Measurements from ENCODE around the gene KCTD7.
"Not testable (repeated sequence)": the region's sequence is repeated elsewhere in the genome, so short reads cannot be mapped to it uniquely, and the experiment has no call there.

The KCTD7 gene

GRCh38 chr7:66634816-66635215 lies 6.1 kb downstream of the KCTD7 start:
- WGBS (ENCODE audit: extremely low coverage, insufficient coverage, low lambda C conversion rate): no CpG with 5 or more reads among the region's 4 CpGs
- no peak overlapping the region for H2BK5ac ChIP-seq (ENCODE audit: low read length)
- no peak overlapping the region for H3K4me3 ChIP-seq (ENCODE audit: low read length)
- no peak for DNase-seq
- H3K56ac ChIP-seq (ENCODE audit: low read length): no peak overlapping the region
- no peak overlapping the region for H2BK120ac ChIP-seq (ENCODE audit: low read depth, low read length)
- H3K4me1 ChIP-seq (ENCODE audit: control insufficient read depth, low read depth, low read length): no peaks in the 10 kb centered on the region
- no peak overlapping the region for H4K5ac ChIP-seq (ENCODE audit: low read length)
- H2BK15ac ChIP-seq (replicated peaks; ENCODE audit: low read depth): no peak overlapping the region
- H3K79me2 ChIP-seq (ENCODE audit: control insufficient read depth, insufficient read depth, low read length): peaks cover 3% of the 10 kb centered on the region
- H3K27ac ChIP-seq (ENCODE audit: low read depth, low read length): no peak overlapping the region
- peaks cover 7% of the 10 kb centered on the region for H3K79me1 ChIP-seq (ENCODE audit: low read length)
- no peak overlapping the region for H3K4me2 ChIP-seq (ENCODE audit: low read length)
- no peak overlapping the region for H3K18ac ChIP-seq (ENCODE audit: low read length)
- H4K8ac ChIP-seq (ENCODE audit: low read depth, low read length): no peak overlapping the region
- no peak overlapping the region for H3K4ac ChIP-seq (ENCODE audit: low read depth, low read length)
- H3K36me3 ChIP-seq (ENCODE audit: control insufficient read depth, insufficient read depth, low read length): peaks cover 6% of the 10 kb centered on the region
- H3K27me3 ChIP-seq (ENCODE audit: insufficient read depth, low read length, poor library complexity): no peaks in the 10 kb centered on the region
- no peak overlapping the region for H2AK5ac ChIP-seq (ENCODE audit: low read length)
- H3K9ac ChIP-seq (ENCODE audit: low read length): no peak overlapping the region
- no peak overlapping the region for H3K23ac ChIP-seq (ENCODE audit: low read length)

- H3K36me3 ChIP-seq (ENCODE audit: control insufficient read depth, insufficient read depth, low read length); H3K79me2 ChIP-seq (ENCODE audit: control insufficient read depth, insufficient read depth, low read length); DNase-seq; H2BK120ac ChIP-seq (ENCODE audit: low read depth, low read length); H3K27ac ChIP-seq (ENCODE audit: low read depth, low read length); H4K8ac ChIP-seq (ENCODE audit: low read depth, low read length); H3K9ac ChIP-seq (ENCODE audit: low read length); H3K4me1 ChIP-seq (ENCODE audit: control insufficient read depth, low read depth, low read length); H3K27me3 ChIP-seq (ENCODE audit: insufficient read depth, low read length, poor library complexity); H3K18ac ChIP-seq (ENCODE audit: low read length); H3K4ac ChIP-seq (ENCODE audit: low read depth, low read length); H3K4me3 ChIP-seq (ENCODE audit: low read length); H2AK5ac ChIP-seq (ENCODE audit: low read length); H3K4me2 ChIP-seq (ENCODE audit: low read length); H2BK15ac ChIP-seq (replicated peaks; ENCODE audit: low read depth); H4K5ac ChIP-seq (ENCODE audit: low read length); H3K79me1 ChIP-seq (ENCODE audit: low read length); H2BK5ac ChIP-seq (ENCODE audit: low read length); H3K23ac ChIP-seq (ENCODE audit: low read length); H3K56ac ChIP-seq (ENCODE audit: low read length): not testable (repeated sequence)
- WGBS (ENCODE audit: extremely low coverage, insufficient coverage, low lambda C conversion rate): no CpG with 5 or more reads among the region's 4 CpGs
Measured at GRCh38 chr7:66635322-66635981, 6.8 kb downstream of the KCTD7 start.

GRCh38 chr7:66635982-66636546 lies 7.4 kb downstream of the KCTD7 start:
- H3K4ac ChIP-seq (ENCODE audit: low read depth, low read length); H3K23ac ChIP-seq (ENCODE audit: low read length); H3K4me2 ChIP-seq (ENCODE audit: low read length); H3K9ac ChIP-seq (ENCODE audit: low read length); H3K79me1 ChIP-seq (ENCODE audit: low read length); DNase-seq; H3K79me2 ChIP-seq (ENCODE audit: control insufficient read depth, insufficient read depth, low read length); H2AK5ac ChIP-seq (ENCODE audit: low read length); H3K4me1 ChIP-seq (ENCODE audit: control insufficient read depth, low read depth, low read length); H3K27me3 ChIP-seq (ENCODE audit: insufficient read depth, low read length, poor library complexity); H4K5ac ChIP-seq (ENCODE audit: low read length); H2BK120ac ChIP-seq (ENCODE audit: low read depth, low read length); H3K4me3 ChIP-seq (ENCODE audit: low read length); H3K36me3 ChIP-seq (ENCODE audit: control insufficient read depth, insufficient read depth, low read length); H3K27ac ChIP-seq (ENCODE audit: low read depth, low read length); H2BK5ac ChIP-seq (ENCODE audit: low read length); H3K56ac ChIP-seq (ENCODE audit: low read length); H3K18ac ChIP-seq (ENCODE audit: low read length); H2BK15ac ChIP-seq (replicated peaks; ENCODE audit: low read depth); H4K8ac ChIP-seq (ENCODE audit: low read depth, low read length): not testable (repeated sequence)
- no CpG with 5 or more reads among the region's 9 CpGs for whole genome bisulfite sequencing (ENCODE audit: extremely low coverage, insufficient coverage, low lambda C conversion rate)

- no peak for DNase-seq
- Histone ChIP-seq H3K56ac (ENCODE audit: low read length) (no peak overlapping the region), H3K4ac (ENCODE audit: low read depth, low read length) (no peak overlapping the region), H3K4me2 (ENCODE audit: low read length) (no peak overlapping the region), H3K27me3 (ENCODE audit: insufficient read depth, low read length, poor library complexity) (no peaks in the 10 kb centered on the region), H2BK15ac (replicated peaks; ENCODE audit: low read depth) (no peak overlapping the region), H3K9ac (ENCODE audit: low read length) (no peak overlapping the region), H2BK5ac (ENCODE audit: low read length) (no peak overlapping the region), H3K18ac (ENCODE audit: low read length) (no peak overlapping the region), H3K4me3 (ENCODE audit: low read length) (no peak overlapping the region), H3K4me1 (ENCODE audit: control insufficient read depth, low read depth, low read length) (no peaks in the 10 kb centered on the region), H3K36me3 (ENCODE audit: control insufficient read depth, insufficient read depth, low read length) (peaks cover 6% of the 10 kb centered on the region), H3K79me1 (ENCODE audit: low read length) (no peaks in the 10 kb centered on the region), H3K79me2 (ENCODE audit: control insufficient read depth, insufficient read depth, low read length) (no peaks in the 10 kb centered on the region), H2BK120ac (ENCODE audit: low read depth, low read length) (no peak overlapping the region), H2AK5ac (ENCODE audit: low read length) (no peak overlapping the region), H3K23ac (ENCODE audit: low read length) (no peak overlapping the region), H4K5ac (ENCODE audit: low read length) (no peak overlapping the region), H4K8ac (ENCODE audit: low read depth, low read length) (no peak overlapping the region), H3K27ac (ENCODE audit: low read depth, low read length) (no peak overlapping the region)
- WGBS (ENCODE audit: extremely low coverage, insufficient coverage, low lambda C conversion rate): no CpG with 5 or more reads among the region's 21 CpGs
Measured at GRCh38 chr7:66638309-66639099, 9.8 kb downstream of the KCTD7 start.

GRCh38 chr7:66639773-66640172 lies 11.1 kb downstream of the KCTD7 start:
- Histone ChIP-seq H3K56ac (ENCODE audit: low read length) (no peak overlapping the region), H3K9ac (ENCODE audit: low read length) (no peak overlapping the region), H3K4me2 (ENCODE audit: low read length) (no peak overlapping the region), H2BK120ac (ENCODE audit: low read depth, low read length) (no peak overlapping the region), H3K36me3 (ENCODE audit: control insufficient read depth, insufficient read depth, low read length) (peaks cover 6% of the 10 kb centered on the region), H3K79me1 (ENCODE audit: low read length) (no peaks in the 10 kb centered on the region), H3K4me3 (ENCODE audit: low read length) (no peak overlapping the region), H3K79me2 (ENCODE audit: control insufficient read depth, insufficient read depth, low read length) (no peaks in the 10 kb centered on the region), H3K4ac (ENCODE audit: low read depth, low read length) (no peak overlapping the region), H4K8ac (ENCODE audit: low read depth, low read length) (no peak overlapping the region), H3K18ac (ENCODE audit: low read length) (no peak overlapping the region), H2AK5ac (ENCODE audit: low read length) (no peak overlapping the region), H4K5ac (ENCODE audit: low read length) (no peak overlapping the region), H3K27me3 (ENCODE audit: insufficient read depth, low read length, poor library complexity) (no peaks in the 10 kb centered on the region), H3K23ac (ENCODE audit: low read length) (no peak overlapping the region), H3K27ac (ENCODE audit: low read depth, low read length) (no peak overlapping the region), H2BK15ac (replicated peaks; ENCODE audit: low read depth) (no peak overlapping the region), H2BK5ac (ENCODE audit: low read length) (no peak overlapping the region), H3K4me1 (ENCODE audit: control insufficient read depth, low read depth, low read length) (no peaks in the 10 kb centered on the region)
- no CpG with 5 or more reads among the region's 3 CpGs for WGBS (ENCODE audit: extremely low coverage, insufficient coverage, low lambda C conversion rate)
- DNase-seq: peak; percentile 72
